ENCODE measurements around the gene CNOT11. TPM values are rescaled to one million over a fixed set of nuclear protein-coding genes. Genes with fewer than 3 reads are reported as not detected.

Gene CNOT11
- 15.2 and 16.3 TPM in 2 replicates for total RNA-seq
- 53.1 and 71.6 TPM in 2 replicates for polyA plus RNA-seq
- polyA plus RNA-seq (2012), result 22.6 and 26.6 TPM in 2 replicates
- 24.1 and 24.5 TPM in 2 replicates for polyA minus RNA-seq (ENCODE audit: low replicate concordance)

DNA sequence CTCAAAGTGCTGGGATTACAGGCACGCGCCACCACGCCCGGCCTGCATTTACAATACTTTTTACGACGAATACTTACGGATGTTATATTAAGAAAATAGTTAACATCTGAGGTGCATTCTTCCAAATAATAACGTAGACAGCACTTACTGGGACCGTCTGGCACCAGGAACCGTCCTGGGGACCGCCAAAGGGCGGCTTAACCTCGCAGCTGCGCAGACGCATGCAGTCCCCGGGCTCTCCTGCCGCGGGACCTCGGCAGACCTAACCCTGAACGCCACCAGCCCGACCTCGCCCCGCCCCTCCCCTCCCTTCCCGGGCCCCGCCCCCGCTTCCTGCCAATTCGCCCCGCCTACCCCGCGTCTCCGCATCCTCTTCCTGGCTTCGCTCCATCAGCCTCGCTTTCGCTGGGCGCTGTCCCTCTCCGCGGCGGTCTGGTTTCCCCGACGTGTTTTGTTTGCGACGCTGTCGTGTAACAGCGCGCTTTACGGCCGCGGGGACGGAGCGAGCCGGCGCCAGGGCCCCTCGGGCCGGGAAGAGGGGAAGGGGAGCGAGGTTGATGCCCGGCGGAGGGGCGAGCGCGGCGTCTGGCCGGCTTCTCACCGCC, at the start of gene CNOT11:
TSS of gene CNOT11 (plus strand) at position 479 of the 605 bp plus-strand sequence. CDS start at position 558, 79 bp downstream.
- Histone ChIP-seq H3K4me2 (ENCODE audit: extremely low read depth, insufficient read depth, low read length) (peak within 1 kb of the TSS; percentile 92), H3K36me3 (ENCODE audit: control insufficient read depth, insufficient read depth, low read length) (no peaks in the 10 kb centered on the region), H2AFZ (ENCODE audit: low read length) (peak within 1 kb of the TSS; percentile 48), H3K27me3 (ENCODE audit: control insufficient read depth, insufficient read depth, low read length) (no peaks in the 10 kb centered on the region), H4K20me1 (ENCODE audit: control insufficient read depth, extremely low read depth, insufficient read depth, low read length) (no peaks in the 10 kb centered on the region), H3K9me3 (ENCODE audit: control insufficient read depth, insufficient read depth, low read depth, low read length) (no peaks in the 10 kb centered on the region), H3K4me3 (replicated peaks in 1 of 4; ENCODE audit: control extremely low read depth in 1 of 4, insufficient read depth in 1 of 4, low read depth in 3 of 4, low read length in 4 of 4) (peak within 1 kb of the TSS; percentile 90 to 97 (median 94)), H3K4me1 (ENCODE audit: control insufficient read depth, extremely low read depth, insufficient read depth, low read length) (peaks cover 4% of the 10 kb centered on the region), H3K79me2 (ENCODE audit: control insufficient read depth, insufficient read depth, low read length) (peaks cover 26% of the 10 kb centered on the region), H3K9ac (ENCODE audit: insufficient read depth, low read length) (peak within 1 kb of the TSS; percentile 90), H3K27ac (ENCODE audit: insufficient read depth, low read length) (peak within 1 kb of the TSS; percentile 88)
- TF ChIP-seq, protein P1, sequence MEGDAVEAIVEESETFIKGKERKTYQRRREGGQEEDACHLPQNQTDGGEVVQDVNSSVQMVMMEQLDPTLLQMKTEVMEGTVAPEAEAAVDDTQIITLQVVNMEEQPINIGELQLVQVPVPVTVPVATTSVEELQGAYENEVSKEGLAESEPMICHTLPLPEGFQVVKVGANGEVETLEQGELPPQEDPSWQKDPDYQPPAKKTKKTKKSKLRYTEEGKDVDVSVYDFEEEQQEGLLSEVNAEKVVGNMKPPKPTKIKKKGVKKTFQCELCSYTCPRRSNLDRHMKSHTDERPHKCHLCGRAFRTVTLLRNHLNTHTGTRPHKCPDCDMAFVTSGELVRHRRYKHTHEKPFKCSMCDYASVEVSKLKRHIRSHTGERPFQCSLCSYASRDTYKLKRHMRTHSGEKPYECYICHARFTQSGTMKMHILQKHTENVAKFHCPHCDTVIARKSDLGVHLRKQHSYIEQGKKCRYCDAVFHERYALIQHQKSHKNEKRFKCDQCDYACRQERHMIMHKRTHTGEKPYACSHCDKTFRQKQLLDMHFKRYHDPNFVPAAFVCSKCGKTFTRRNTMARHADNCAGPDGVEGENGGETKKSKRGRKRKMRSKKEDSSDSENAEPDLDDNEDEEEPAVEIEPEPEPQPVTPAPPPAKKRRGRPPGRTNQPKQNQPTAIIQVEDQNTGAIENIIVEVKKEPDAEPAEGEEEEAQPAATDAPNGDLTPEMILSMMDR (conservative IDR thresholded peaks at IDR 0.05 in 1 of 2, IDR thresholded peaks at IDR 0.05 in 1 of 2; ENCODE audit: low read depth in 1 of 2, low read length in 2 of 2), result no peak
- TF ChIP-seq EZH2 (IDR thresholded peaks at IDR 0.05; ENCODE audit: low read length, missing control alignments), result no peak
- peak; percentile 97 to 99 for DNase-seq (ENCODE audit: low read depth in 2 of 2)

DNA sequence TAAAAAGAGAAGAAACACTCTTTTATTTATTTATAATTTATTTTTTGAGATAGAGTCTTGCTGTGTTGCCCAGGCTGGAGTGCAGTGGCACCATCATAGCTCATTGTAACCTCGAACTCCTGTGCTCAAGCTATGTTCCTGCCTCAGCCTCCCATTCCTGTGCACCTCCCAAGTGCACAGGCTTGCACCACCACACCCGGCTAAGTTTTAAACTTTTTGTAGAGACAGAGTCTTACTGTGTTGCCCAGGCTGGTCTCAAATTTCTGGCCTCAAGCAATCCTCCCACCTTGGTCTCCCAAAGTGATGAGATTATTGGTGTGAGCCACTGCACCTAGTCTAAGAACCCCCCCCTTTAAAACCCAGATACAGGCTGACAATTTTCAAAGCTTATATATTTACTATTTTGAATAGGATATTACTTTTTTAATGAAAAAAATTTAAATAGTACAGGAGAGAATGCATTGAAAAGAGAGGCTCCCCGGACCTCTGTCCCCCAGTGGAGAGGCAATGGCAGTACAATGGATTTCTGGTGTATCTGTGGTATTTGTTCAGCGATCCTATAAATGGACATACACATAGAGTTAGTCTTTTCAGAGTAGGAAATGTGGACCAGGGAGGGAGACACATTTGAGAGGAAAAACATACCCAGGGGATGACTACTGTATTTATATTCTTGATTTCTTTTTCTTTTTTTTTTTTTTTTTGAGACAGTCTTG, 48.1 kb upstream of the CNOT11 start:
- no peaks in the 10 kb centered on the region for H3K79me2 ChIP-seq (ENCODE audit: control insufficient read depth, insufficient read depth, low read length)
- peak in 1 of 2 donors; percentile 15 for DNase-seq (ENCODE audit: low read depth in 2 of 2)
- no peaks in the 10 kb centered on the region for H3K4me1 ChIP-seq (ENCODE audit: control insufficient read depth, extremely low read depth, insufficient read depth, low read length)
- no peak overlapping the region for H2AFZ ChIP-seq (ENCODE audit: low read length)
- H4K20me1 ChIP-seq (ENCODE audit: control insufficient read depth, extremely low read depth, insufficient read depth, low read length), result no peaks in the 10 kb centered on the region
- no peaks in the 10 kb centered on the region for H3K36me3 ChIP-seq (ENCODE audit: control insufficient read depth, insufficient read depth, low read length)
- no peak overlapping the region for H3K27ac ChIP-seq (ENCODE audit: insufficient read depth, low read length)
- TF ChIP-seq, protein P1 (conservative IDR thresholded peaks at IDR 0.05 in 1 of 2, IDR thresholded peaks at IDR 0.05 in 1 of 2; ENCODE audit: low read depth in 1 of 2, low read length in 2 of 2), result peak; percentile 10 to 34
- TF ChIP-seq EZH2 (IDR thresholded peaks at IDR 0.05; ENCODE audit: low read length, missing control alignments), result no peak
- no peaks in the 10 kb centered on the region for H3K27me3 ChIP-seq (ENCODE audit: control insufficient read depth, insufficient read depth, low read length)
- no peak overlapping the region for H3K4me2 ChIP-seq (ENCODE audit: extremely low read depth, insufficient read depth, low read length)
- H3K9ac ChIP-seq (ENCODE audit: insufficient read depth, low read length), result no peak overlapping the region
- no peaks in the 10 kb centered on the region for H3K9me3 ChIP-seq (ENCODE audit: control insufficient read depth, insufficient read depth, low read depth, low read length)
- H3K4me3 ChIP-seq (replicated peaks in 1 of 4; ENCODE audit: control extremely low read depth in 1 of 4, insufficient read depth in 1 of 4, low read depth in 3 of 4, low read length in 4 of 4), result no peak overlapping the region
